GM19463 (cell line): ENCODE results near the gene MATCAP1.

ENCODE experiments used
- ATAC-seq: cut with Tn5 transposase; IDR thresholded peaks from one replicate; pipeline ENCODE4 v1.9.1; 2021; ENCODE audit warnings: mild to moderate bottlenecking, moderate library complexity; ENCODE audit not compliant: unreplicated experiment

MATCAP1 gene

DNA sequence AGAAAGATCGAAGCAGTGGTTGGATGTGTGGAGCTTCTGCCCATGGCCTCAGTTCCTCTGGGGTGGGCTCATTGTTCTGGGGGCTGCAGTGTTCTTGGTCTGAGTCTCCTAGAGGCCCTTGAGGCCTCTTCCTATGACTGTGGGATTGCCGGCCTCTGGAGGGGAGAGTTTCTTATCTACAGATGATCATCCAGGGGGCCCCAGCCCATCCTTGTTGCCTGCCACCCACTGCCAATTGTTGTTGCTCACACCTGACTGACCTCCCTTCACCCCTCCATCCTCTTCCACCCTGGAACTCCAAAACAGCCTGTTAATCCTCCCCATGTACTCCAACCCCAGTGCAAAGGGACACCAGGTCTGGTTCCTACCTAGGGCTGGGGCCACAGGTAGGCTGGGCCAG, 38.8 kb downstream of the MATCAP1 start:
- no peak for ATAC-seq

DNA sequence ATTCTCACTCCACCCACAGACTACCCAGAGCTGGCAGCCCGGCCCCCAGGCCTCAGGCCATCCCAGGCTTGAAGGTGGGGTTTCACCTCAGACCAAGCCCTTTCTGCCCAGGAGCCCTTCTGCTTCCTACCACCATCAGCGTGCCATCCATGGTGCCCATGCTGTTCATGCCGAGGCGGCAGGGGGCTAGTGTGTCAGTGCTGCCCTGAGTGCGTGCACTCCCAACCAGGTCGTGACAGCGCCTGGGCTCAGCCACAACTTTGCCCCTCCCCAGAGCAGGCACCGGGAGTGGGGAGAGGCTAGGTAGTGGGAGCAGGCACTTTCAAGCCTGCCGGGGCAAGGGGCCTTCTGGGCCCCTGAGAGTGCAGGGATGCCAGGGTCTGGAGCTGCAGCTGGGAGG, 41.4 kb downstream of the MATCAP1 start:
- no peak for ATAC-seq

DNA sequence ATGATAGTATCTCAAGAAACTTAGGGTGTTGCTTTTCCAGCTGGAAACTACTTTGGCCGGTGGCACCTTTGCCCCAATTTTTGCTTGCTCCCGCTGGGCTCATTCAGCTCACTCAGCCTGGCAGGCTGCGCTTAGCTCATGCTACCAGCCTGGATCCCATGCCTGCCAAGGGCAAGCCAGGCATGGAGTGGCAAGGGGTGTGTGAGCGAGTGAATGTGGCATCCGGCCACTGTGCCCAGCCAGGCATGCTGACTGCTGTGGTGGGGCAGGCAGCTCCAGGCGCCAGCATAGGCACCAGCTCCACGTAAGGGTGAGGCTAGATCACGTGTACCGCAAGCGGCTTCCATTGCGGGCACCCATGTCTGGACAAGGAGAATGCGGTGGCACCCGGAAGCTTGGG, 42.4 kb downstream of the MATCAP1 start:
- ATAC-seq = no peak

DNA sequence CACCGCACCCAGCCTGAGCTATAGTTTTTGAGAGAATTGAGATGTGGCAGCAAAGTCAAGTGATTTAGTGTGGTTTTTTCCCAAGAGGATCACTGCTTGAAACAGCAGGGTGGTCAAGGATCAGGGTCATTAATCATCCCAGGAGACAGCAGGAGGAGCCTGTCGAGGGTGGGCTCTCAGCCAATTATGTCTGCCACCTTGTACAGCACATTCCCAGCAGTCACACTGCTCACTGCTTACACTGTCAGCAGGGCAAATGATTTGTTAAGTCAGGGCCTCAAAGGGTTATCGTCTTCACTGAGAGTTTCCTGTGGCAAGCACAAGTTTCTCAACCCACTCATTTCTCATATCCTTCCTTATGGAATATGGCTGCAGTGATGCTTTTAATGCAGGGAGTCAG, 46.2 kb downstream of the MATCAP1 start:
- ATAC-seq = no peak

DNA sequence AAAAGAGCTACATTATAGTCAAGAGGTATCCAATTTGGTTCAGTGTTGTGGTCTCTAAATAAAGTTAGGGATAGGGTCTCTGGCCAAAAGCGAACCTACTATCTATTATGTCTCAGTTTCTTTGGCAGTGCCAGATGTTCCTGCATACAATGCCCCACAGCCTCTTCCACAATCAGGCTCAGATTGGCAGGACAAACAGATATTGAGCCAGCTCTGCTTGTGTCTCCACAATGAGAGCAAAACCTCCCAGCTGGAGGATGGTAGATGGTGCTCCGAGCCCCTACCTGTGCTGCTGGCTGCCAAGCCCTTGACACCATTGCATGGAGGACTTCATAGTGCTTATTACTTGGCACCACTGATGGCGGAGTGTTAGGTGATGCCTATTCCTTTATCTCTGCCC, 54.3 kb downstream of the MATCAP1 start:
- no peak for ATAC-seq

DNA sequence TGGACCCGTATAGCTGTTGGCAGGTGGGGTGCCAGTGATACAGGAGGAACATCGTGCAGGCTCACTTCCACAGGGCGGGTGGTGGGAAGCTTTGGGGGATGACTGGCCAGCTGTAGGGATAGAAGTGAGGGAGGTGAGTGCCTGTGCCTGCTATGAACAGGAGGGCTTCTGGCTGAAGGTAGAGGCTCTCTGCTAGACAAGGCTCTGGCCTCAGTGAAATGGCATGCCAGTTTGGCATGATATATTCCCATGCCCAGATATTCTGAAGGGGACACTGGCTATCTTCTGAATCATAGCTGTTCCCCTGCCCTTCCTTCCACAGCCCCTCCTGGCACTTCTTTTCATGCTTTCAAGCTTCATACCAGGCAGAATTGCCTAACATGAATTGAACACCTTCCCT, 54.9 kb downstream of the MATCAP1 start:
- ATAC-seq = no peak

DNA sequence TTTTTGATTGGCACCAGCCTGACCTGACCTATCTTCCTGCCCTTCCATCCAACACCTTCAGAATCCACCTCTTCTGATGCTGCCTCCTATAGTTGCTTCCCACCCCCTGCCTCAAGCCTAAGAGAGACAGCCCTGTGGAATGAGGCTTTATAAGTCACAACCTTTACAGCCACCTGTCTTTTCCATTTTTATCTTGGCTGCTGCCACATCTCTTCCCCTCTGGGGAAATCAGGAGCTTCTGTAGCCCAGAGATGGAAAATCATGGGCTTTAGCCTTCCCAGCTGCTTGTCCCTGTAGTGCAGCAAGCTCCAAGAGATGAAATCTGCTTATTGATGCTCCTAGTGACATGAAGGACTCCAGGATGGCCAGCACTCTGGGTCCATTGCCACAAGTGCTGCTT, 55.3 kb downstream of the MATCAP1 start:
- no peak for ATAC-seq
